ENCODE data around the gene CETN2. TPM values are rescaled to one million over a fixed set of nuclear protein-coding genes. Genes with fewer than 3 reads are reported as not detected.
A peak's percentile ranks its signal among the peaks of the same experiment; 100 is the strongest.
"Not testable (repeated sequence)": the region's sequence is repeated elsewhere in the genome, so short reads cannot be mapped to it uniquely, and the experiment has no call there.

CETN2 gene
- 22.1 TPM for total RNA-seq
- long read RNA-seq, transcript CETN2-201 (5 exons, 1,454 nt), result major isoform, 15 of 16 reads
- long read RNA-seq, partial matches to known transcripts, result 0 of 16 reads
- long read RNA-seq, other reads (novel, unspliced or antisense), result 1 of 16 reads

DNA sequence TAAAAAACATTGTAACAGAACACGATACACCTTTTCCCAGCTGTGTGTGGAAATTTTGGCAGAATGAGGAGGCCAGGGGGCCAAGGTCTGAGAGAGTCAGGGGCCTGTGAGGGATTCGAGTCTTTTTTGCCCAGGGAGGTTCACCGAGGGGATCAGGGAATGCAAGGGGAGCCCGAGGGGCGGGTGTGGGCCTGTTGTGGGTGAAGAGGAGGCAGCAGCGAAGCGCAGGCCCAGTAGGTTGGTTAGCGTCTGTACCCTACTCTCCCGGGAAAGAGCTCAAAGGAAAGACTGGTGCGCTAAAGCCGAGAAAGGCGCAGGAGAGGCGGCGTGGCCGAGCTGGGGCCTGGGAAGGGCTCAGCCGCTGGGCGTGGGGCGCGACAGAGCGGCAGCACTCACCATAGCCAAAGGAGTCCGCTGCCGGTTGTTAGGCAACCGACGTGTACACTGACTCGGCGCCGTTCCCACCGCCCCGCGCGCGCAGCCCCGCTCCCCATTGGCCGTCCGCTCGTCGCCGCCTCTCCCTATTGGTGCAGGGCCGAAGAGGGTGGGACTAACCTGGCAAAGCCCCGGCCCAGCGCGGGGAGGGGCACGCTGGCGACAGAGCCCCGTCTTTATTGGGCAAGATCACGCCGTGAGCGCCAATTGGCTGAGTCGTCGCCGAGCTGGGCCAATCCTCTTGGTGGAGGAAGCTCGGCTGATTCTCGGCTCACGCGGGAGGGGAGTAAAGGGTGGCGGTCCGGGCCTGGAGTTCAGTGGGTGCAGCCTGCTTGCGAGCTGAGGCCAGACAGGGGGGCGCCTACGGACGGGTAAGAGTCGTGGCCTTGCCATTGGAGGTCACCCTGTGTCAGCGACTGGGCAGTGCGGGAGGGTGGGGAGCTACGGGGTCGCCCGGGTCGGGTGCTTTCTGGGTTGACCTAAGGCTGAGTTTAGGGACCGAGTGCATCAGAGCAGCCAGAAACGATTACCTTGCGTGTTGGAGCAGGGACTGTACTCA lies at the start of gene CETN2, which contains the start of gene NSDHL:
Gene CETN2, minus strand, starts transcription at position 446 of the 994 bp plus-strand sequence. Its CDS starts 47 bp downstream, at position 399.
Gene NSDHL, plus strand, starts transcription at position 752 of the 994 bp plus-strand sequence. CDS start 15,262 bp downstream, outside the sequence.
- DNase-seq (ENCODE audit: low spot score), result peak; percentile 98

DNA sequence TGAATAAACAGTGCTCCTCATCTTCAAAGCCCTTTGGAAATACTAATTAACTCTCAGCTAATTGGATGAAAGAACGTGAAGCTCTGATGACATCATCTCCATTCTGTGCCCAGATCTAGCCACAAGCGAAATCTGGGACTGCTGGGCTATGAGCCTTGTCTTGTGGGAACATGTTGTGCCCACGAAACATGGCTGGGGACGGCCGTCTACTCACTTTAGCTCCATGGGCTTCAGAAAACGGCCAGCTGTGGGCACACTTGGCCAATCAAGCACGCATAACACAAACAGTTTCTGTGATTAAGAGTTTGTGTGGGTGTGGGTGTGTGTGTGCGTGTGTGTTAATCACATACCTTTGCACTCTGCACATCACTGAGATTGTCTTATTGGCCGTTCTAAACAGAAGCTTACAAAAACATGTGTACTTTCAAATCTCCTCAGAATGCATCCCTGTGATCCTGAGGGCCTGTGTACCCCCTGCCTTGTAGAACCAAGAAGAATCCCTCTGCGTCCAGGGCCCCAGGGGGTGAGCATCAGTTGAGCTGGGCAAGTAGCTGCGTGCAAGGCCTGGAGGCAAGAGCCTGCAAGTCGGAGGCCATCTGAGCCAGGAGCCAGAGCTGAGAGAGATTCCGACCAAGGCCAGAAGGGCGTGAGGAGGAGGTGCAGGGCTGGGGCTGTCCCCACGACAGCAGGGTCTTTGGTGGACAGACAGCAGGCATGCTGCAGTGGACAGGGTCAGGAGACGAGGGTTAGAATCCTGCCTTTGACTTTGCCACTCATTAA lies 48.6 kb upstream of the CETN2 start:
- peak; percentile 81 for DNase-seq (ENCODE audit: low spot score)

DNA sequence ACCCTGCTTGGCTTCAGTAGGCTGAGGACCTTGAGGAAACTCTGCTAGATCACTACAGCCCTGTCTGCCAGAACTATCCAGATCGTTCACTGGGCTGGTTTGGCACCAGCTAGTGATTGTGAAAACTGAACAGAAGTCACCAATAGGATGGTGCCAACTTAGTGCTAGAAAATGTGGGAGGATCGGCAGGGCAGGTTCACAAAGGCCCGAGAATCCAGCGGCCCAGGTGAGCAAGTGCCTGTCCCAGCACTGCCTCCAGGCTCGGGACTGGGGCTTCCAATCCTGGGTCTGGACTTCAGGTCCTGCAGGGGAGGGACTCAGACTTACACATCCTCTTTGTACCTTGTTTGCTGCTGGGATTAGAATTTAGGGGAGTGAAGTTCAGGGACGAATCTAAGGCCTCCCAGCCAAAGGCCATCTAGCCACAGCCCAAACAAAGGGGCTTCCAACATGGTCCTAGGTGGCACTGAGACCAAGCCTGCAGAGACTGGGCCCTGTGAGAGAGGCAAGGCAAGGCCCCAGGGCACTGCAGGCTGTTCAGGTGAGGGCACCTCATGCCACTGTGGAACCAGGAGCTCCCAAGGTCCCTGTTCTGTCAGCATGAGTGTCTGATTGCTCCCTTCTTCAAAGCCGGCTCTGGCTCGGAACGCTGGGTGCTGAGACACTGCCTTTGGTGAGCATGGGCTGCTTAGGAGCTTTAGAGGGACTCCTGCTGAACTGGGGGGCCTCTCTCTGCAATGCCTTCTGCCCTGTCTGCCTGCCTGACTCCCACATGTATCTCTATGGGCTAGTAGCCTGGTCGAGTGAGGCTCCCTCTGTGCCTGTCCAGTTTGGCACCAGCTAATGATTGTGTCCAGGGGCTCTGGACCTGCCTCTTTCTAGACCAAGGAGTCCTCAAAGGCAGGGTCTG lies 46.6 kb upstream of the CETN2 start:
- DNase-seq (ENCODE audit: low spot score), result peak; percentile 75

DNA sequence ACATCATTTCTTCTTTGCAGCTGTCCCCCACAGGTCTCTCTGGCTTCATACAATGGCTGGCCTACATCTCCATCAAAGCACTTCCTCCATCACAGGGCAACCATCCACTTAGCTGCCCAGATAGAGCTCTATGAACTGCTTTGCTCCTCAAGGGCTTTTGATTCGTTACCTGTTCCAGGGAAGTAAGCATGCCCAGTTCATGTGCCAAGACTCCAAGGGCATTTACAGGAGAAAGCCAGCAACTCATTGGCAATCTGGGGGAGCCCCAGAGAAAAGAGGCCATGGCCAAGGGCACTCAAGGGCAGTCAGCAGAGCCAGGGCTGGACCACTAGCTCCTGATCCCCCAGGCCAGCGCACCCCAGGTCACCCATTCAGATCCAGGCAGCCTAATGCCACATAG lies 42.8 kb upstream of the CETN2 start:
- peak; percentile 71 for DNase-seq (ENCODE audit: low spot score)

DNA sequence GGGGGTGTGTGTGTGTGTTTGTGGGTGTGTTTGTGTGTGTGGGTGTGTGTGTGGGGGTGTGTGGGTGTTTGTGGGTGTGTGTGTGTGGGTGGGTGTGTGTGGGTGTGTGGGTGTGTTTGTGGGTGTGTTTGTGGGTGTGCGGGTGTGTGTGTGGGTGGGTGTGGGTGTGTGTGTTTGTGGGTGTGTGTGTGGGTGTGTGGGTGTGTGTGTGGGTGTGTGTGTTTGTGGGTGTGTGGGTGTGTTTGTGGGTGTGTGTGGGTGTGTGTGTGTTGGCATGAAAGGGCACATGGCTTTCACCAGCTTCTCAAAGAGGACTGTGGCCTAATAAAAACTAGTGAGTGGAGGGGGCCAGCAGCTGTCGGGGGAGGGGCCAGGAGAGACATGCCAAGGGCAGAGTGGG lies 42.0 kb upstream of the CETN2 start:
- no peak for DNase-seq (ENCODE audit: low spot score)

DNA sequence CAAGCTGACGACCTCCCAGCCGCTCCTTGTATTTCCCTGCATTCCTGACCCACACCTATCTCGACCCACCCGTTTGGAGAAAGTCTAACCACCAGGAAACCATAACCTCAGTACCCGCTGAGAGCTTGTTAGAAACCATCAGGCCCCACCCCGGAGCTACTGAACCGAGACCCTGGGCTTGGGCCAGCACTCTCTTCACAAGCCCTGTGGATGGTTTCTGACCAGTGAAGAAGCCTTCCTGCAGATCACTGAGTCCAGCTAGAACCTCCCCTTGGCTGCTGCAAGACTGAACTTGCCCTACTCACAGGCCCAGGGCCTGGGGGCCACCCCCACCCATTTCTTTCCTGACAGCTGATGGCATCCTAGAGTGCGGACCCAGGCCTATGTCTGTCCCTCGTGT lies 40.7 kb upstream of the CETN2 start:
- no peak for DNase-seq (ENCODE audit: low spot score)

DNA sequence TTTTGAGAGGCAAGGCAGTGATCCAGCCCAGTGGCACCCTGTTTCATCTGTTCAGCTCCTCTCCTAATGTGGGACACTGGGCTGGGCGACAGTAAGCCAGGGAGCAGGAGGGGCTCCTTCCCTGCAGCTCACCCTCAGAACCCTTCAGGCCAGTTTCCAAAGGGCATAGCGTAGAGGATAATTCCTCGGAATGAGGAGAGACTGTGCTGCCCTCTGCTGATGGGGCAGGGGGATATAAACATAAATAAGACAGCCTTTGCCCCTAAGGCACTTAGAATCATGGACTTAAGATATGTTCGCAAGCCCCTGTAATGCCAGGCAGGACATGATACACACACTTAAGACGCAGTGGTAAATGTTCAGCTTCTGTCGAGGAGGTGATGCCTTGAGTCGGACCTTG lies 39.4 kb upstream of the CETN2 start:
- DNase-seq (ENCODE audit: low spot score), result no peak

DNA sequence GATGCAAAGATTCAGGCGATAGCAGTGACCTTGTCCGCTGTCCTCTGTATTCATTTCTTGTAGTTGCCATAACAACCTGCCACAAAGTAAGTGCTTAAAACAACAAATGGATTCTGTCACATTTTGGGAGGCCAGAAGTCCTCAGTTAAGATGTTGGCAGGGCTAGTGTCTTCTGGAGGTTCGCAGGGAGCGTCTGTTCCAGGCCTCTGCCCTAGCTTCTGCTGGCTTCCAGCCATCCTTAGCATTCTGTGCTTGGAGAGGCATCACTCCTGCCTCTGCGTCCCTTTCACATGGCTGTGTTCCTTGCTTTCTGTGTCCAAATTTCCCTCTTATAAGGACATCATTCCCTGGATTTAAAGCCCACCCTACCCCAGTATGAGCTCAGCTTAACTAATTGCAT lies 35.8 kb upstream of the CETN2 start:
- peak; percentile 41 for DNase-seq (ENCODE audit: low spot score)

DNA sequence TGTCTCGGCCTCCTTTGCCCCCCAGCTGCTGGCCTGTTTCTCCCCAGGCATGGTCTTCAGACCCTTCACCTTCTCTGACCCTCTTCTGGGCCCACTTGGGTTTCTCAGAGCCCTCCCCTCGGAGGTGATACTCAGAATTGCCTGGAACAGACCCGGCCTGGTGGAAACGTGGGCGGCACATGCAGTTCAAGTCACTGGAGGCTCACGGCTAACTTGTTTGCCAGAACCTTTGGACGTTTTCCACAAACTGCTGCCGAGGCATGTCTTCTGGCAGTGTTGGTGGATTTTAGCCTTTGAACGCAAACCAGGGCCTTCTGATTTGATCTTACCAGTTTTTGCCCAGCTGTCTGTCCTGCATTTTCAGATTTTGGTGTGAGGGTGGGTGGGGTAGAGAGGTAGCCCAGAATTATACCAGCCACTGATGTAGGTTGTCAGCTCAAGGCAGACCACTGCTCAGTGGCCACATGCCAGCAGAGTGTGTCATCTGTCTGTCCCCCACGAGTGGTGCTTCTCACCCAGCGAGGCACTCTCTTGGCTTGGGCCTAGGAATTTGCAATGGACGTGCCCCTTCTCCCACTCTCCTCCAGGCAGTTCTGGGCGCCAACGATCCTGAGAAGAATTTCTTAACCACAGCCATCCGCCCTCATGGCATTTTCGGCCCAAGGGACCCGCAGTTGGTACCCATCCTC lies 34.8 kb upstream of the CETN2 start:
- peak; percentile 75 for DNase-seq (ENCODE audit: low spot score)

DNA sequence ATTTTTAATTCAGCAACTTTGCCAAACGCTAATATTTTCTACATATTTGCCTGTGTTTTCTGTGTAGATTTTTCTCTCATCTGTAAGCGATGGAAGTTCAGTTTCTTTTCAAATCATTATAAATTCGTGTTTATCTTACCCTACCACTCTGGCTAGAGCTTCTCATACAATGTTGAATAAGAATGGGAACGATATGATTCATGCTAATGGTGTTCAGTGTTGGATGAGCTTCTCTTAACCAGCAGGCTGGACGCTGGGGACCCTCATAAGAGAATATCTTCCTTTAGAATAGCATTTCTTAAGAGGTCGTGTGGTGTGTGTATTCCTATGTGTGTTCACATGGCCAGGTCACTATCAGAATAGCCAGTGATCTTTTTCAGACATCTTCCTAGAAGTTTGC lies 31.3 kb upstream of the CETN2 start:
- DNase-seq (ENCODE audit: low spot score), result no peak

DNA sequence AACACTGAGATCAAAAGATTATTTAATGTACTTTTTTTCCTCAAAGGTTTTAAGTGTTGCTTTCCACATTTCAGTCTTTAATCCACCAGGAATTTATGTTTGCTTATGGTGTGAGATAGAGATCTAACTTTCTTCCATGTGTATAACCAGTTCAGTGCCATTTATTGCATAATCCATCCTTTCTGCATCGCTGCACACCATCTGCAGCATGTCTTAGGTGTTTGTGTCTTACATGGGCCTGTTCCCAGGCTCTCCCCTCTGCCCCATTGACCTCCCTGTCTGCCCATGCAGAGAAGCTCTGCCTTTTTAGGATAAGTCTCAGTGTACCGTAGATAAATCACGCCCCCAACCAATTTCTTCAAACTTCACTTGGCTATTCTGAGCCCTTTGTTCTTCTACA lies 30.6 kb upstream of the CETN2 start:
- DNase-seq (ENCODE audit: low spot score), result no peak

DNA sequence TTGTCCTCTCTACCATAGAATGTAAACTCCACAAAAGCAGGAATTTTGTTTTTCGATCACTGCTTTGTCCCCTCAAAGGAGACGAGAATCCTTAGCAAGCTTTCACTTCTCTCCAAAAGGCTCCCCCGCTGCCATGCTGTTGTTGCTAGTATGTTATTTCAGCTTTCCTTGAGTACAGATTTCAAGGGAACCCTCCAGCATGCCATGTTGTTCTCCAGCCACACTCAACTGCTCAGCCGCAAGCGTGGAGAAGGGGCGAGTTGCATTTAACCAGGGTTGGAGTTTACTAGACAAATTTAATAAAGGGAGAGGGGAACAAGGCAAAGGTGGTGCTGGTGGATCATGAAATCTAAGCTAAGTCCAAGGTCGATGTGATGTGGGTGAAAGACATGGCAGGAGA lies 23.4 kb upstream of the CETN2 start:
- no peak for DNase-seq (ENCODE audit: low spot score)

DNA sequence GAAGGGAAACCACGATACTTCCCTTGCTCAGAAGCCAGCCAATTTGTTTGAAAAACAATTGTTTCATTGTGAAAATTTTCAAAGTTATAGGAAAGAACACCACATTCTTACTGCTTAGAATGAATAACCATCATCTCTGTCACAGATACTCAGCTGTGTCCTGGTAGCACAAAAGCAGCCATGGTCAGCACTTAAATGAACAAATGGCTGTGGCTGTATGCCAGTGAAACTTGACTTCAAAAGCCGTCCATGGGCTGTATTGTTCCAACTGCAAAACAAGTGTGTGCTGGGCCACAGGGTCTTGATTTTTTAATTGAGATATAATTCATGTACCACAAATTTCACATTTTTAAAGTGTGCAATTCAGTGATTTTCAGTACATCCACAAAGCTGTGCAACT lies 19.9 kb upstream of the CETN2 start:
- DNase-seq (ENCODE audit: low spot score), result no peak

DNA sequence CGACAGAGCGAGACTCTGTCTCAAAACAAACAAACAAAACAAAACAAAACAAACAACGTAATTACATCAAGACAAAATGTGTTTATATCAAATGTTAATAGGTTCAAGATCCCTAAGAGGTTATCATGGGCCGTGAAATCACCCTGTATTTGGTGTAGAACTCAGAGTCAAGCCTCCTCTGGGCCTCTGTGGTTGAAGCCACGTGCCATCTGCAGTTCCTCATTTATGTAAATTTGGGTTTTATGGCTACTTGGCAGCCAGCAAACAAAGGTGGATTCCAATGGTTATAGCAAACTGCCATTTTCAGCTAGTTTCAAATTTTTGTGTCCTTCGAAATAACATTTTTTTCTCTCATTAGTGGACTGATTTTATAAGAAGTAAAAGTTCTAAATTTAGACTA lies 16.7 kb upstream of the CETN2 start:
- no peak for DNase-seq (ENCODE audit: low spot score)

DNA sequence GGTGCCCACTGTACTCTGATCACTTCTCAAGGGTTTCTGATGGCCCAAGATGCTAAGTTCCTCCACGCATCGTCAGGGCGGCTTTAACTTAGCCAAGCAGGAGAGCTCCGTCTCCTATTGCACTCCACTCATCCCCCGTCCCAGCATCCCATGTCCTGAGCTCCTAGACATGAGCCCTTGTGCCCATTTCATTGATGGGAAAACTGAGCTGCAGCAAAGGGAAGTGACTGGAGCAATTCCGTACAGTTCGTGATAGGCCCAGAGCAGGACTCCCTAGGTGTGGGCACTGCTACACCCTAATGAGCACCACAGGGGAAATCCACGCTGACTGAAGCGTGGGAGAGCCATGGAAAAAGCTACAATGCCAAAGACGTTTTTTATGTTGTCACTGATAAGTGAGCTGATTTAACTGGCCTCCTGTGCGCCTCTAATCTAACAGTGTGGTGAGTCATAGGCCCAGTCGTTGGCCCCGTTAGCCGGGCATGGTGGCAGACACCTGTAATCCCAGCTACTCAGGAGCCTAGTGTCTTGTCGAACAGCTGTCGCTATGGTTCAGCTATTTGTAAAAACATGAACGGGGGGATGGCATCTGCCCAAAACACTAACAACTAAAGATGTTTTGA lies 15.2 kb upstream of the CETN2 start:
- no peak for DNase-seq (ENCODE audit: low spot score)

DNA sequence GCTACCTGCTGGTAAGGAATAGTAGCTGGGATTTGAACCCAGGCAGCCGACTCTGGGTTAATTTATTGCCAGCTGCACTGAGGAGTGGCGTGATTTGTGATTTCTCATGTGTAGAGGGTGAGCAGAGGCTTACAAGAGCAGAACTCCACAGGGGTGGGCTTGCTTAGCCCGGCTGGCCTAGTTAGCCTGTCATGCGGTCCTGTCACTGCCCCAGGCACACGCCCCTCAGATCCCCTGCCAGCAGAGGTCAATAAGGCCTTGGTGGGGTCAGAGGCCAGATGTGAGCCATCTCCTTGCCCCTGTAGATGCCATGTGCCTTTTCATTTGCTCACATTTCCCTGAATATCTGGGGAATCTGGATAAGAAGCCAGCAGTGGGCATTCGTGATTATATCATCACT lies 13.7 kb upstream of the CETN2 start:
- DNase-seq (ENCODE audit: low spot score), result no peak

DNA sequence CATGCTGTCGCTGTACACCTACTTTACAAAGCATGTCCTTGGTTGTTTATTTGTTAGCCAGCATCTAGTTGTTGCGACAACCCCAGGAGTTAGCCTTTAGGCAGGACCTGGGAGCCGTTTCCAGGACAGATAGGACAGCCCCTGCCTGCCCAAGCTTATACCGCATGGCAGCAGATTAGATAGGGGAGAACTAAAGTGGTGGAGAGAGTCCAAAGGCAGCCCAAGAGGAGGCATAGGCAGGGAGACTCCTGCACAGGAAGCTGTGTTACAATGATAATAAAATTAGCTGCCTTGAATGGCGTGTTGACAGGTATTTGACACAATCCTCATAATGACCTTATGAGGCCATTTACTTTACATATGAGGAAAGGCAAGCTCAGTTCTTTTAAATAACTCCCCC lies 13.3 kb upstream of the CETN2 start:
- no peak for DNase-seq (ENCODE audit: low spot score)

DNA sequence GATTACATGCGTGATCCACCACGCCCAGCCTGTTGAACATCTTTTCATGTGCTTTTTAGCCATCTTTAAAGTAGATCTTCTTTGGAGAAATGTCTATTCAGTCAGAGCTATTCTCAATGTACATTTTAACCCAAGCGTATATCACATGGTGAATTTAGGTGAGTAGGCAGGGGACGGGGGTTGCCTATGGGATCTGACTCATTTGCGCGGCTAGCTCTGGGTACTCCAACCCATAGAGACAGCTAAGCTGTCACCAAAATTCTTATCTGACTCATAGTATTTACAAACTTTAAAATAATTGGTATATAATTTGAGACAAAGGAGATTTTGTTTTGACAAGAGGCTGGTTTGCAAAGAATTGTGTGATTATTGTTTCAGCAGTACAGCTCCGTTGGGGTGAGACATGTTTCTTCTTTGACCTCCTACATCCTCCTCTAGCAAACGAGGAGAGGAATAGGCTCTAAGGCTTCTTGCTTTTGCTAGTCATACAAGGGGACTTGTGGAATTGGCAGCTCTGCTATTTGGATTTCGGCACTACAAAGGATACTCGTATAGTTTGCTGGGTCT lies 12.3 kb upstream of the CETN2 start:
- no peak for DNase-seq (ENCODE audit: low spot score)

DNA sequence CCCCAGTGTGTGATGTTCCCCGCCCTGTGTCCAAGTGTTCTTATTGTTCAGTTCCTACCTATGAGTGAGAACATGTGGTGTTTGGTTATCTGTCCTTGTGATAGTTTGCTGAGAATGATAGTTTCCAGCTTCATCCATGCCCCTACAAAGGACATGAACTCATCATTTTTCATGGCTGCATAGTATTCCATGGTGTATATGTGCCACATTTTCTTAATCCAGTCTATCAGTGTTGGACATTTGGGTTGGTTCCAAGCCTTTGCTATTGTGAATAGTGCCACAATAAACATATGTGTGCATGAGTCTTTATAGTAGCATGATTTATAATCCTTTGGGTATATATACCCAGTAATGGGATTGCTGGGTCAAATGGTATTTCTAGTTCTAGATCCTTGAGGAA lies 4.9 kb upstream of the CETN2 start:
- not testable (repeated sequence) for DNase-seq (ENCODE audit: low spot score)
